Mammary epithelial cell (primary cell): Measurements from ENCODE around the gene DDX39A.
"Not testable (repeated sequence)": the region's sequence is repeated elsewhere in the genome, so short reads cannot be mapped to it uniquely, and the experiment has no call there.

Experiments used
- EZH2 ChIP-seq: IDR thresholded peaks from 2 replicates; pipeline ENCODE4 v1.6.1; 2012; ENCODE audit warnings: low read length, inconsistent platforms, borderline replicate concordance
- TF ChIP-seq, protein P1 (sequence below), 2 donors: IDR thresholded peaks in 1 of 2; conservative IDR thresholded peaks in 1 of 2; 2 replicates each; pipeline ENCODE4 v1.5.1; 2011 to 2012; ENCODE audit warnings: inconsistent platforms in 2 of 2, low read length in 2 of 2, mild to moderate bottlenecking in 2 of 2, control low read depth in 1 of 2, low read depth in 1 of 2; ENCODE audit not compliant: insufficient read depth in 1 of 2; ENCODE audit errors: extremely low read depth in 1 of 2

DNA sequence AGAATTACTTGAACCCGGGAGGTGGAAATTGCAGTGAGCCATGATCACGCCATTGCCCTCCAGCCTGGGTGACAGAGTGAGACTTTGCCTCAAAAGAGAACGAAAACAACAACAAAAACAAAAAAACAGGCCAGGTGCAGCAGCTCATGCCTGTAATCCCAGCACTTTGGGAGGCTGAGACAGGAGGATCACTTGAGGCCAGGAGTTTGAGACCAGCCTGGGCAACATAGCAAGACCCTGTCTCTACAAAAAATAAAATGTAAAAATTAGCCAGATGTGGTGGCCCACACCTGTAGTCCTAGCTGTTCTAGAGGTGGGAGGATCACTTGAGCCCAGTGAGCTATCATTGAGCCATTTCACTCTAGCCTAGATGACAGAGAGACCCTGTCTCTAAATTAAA lies 33.2 kb upstream of the DDX39A start:
- TF ChIP-seq, protein P1, sequence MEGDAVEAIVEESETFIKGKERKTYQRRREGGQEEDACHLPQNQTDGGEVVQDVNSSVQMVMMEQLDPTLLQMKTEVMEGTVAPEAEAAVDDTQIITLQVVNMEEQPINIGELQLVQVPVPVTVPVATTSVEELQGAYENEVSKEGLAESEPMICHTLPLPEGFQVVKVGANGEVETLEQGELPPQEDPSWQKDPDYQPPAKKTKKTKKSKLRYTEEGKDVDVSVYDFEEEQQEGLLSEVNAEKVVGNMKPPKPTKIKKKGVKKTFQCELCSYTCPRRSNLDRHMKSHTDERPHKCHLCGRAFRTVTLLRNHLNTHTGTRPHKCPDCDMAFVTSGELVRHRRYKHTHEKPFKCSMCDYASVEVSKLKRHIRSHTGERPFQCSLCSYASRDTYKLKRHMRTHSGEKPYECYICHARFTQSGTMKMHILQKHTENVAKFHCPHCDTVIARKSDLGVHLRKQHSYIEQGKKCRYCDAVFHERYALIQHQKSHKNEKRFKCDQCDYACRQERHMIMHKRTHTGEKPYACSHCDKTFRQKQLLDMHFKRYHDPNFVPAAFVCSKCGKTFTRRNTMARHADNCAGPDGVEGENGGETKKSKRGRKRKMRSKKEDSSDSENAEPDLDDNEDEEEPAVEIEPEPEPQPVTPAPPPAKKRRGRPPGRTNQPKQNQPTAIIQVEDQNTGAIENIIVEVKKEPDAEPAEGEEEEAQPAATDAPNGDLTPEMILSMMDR (conservative IDR thresholded peaks at IDR 0.05 in 1 of 2, IDR thresholded peaks at IDR 0.05 in 1 of 2; ENCODE audit: extremely low read depth in 1 of 2, insufficient read depth in 1 of 2, low read depth in 1 of 2, low read length in 2 of 2) = not testable (repeated sequence)
- TF ChIP-seq EZH2 = not testable (repeated sequence)
